Astrocyte (in vitro differentiated cells and primary cell): ENCODE data around the gene C5. TPM values are rescaled to one million over a fixed set of nuclear protein-coding genes. Genes with fewer than 3 reads are reported as not detected.

Experiments
- DNase-seq: peaks from one replicate; pipeline ENCODE4 v3.0.0-alpha.2; 2010; ENCODE audit warnings: low read depth
- FAIRE-seq: peaks from 2 replicates; lab custom pipeline; 2011; peaks lifted over from hg19 to GRCh38; lab: Jason Lieb, UNC
- H2AFZ ChIP-seq: 2 replicates; pipeline ENCODE4 v1.6.0; 2012; ENCODE audit warnings: low read depth, low read length, inconsistent platforms
- H3K27ac ChIP-seq: 2 replicates; pipeline ENCODE4 v1.5.1; 2011; ENCODE audit warnings: low read depth, low read length, inconsistent platforms
- H3K27me3 ChIP-seq: 2 replicates; pipeline ENCODE4 v1.6.0; 2011; ENCODE audit warnings: low read length, inconsistent platforms; ENCODE audit not compliant: insufficient read depth
- H3K36me3 ChIP-seq: 2 replicates; pipeline ENCODE4 v1.5.1; 2011; ENCODE audit warnings: low read length, inconsistent platforms; ENCODE audit not compliant: insufficient read depth
- H3K4me1 ChIP-seq: 2 replicates; pipeline ENCODE4 v1.5.1; 2011; ENCODE audit warnings: low read length, inconsistent platforms; ENCODE audit not compliant: insufficient read depth
- H3K4me2 ChIP-seq: 2 replicates; pipeline ENCODE4 v1.6.0; 2012; ENCODE audit warnings: low read length, inconsistent platforms
- H3K4me3 ChIP-seq: 2 replicates; pipeline ENCODE4 v1.5.1; 2011; ENCODE audit warnings: low read depth, mild to moderate bottlenecking, low read length, inconsistent platforms; ENCODE audit not compliant: insufficient read depth
- H3K79me2 ChIP-seq: 2 replicates; pipeline ENCODE4 v1.6.0; 2012; ENCODE audit warnings: mild to moderate bottlenecking, low read length, inconsistent platforms; ENCODE audit not compliant: insufficient read depth
- H3K9ac ChIP-seq: 2 replicates; pipeline ENCODE4 v1.6.0; 2012; ENCODE audit warnings: mild to moderate bottlenecking, low read length, inconsistent platforms
- H3K9me3 ChIP-seq: 2 replicates; pipeline ENCODE4 v1.5.1; 2012; ENCODE audit warnings: low read depth, mild to moderate bottlenecking, low read length, inconsistent platforms; ENCODE audit not compliant: insufficient read depth
- H4K20me1 ChIP-seq: 2 replicates; pipeline ENCODE4 v1.6.0; 2012; ENCODE audit warnings: low read length, inconsistent platforms; ENCODE audit not compliant: insufficient read depth
- H3K27ac Mint-ChIP-seq: one replicate; pipeline ENCODE4 v1.8.0; 2021; ENCODE audit warnings: mild to moderate bottlenecking, mixed read lengths; ENCODE audit not compliant: unreplicated experiment
- H3K27me3 Mint-ChIP-seq: one replicate; pipeline ENCODE4 v1.8.0; 2021; ENCODE audit warnings: low read depth, mixed read lengths; ENCODE audit not compliant: unreplicated experiment
- H3K36me3 Mint-ChIP-seq: one replicate; pipeline ENCODE4 v1.8.0; 2021; ENCODE audit warnings: low read depth, mixed read lengths; ENCODE audit not compliant: unreplicated experiment
- H3K4me1 Mint-ChIP-seq: one replicate; pipeline ENCODE4 v1.8.0; 2021; ENCODE audit warnings: low read depth, mixed read lengths; ENCODE audit not compliant: unreplicated experiment
- H3K4me3 Mint-ChIP-seq: one replicate; pipeline ENCODE4 v1.8.0; 2021; ENCODE audit warnings: mild to moderate bottlenecking, moderate library complexity, mixed read lengths; ENCODE audit not compliant: unreplicated experiment
- H3K9me3 Mint-ChIP-seq: one replicate; pipeline ENCODE4 v1.8.0; 2021; ENCODE audit warnings: mild to moderate bottlenecking, mixed read lengths; ENCODE audit not compliant: unreplicated experiment
- EZH2 ChIP-seq: IDR thresholded peaks from 2 replicates; pipeline ENCODE4 v1.6.1; 2012; ENCODE audit warnings: mild to moderate bottlenecking, low read length, inconsistent platforms; ENCODE audit not compliant: insufficient read depth
- total RNA-seq: library from RNA; stranded (reverse); gene quantifications from 2 replicates; pipeline ENCODE4 v1.2.1, GENCODE V29; 2021
- TF ChIP-seq, protein P1 (sequence below): IDR thresholded peaks from 2 replicates; pipeline ENCODE4 v1.5.1; 2011; ENCODE audit warnings: low read depth, mild to moderate bottlenecking, inconsistent platforms, low read length, moderate library complexity; ENCODE audit not compliant: insufficient read depth

The C5 gene
- total RNA-seq, 1 donor from 2014 or later, result 1.1 TPM

DNA sequence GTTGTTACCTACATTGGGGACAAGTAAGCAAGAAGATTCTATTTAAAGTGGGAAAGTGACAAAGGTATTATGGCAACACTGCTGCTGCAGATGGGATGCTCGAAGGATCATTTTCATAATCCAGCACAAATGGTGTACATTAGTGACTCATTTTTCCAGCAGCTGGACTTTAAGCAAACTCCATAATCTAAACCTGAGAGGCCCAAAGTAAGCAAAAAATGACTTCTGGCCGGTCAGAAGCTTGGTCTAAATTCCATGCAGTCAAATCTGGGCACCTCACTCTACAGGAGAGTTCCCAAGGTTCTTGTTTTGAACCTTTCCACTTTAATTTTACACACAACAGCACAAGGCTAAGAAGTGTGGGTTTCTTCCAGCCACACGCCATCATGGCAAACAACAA lies 79.8 kb downstream of the C5 start:
- Histone ChIP-seq H3K9ac (no peak overlapping the region), H4K20me1 (no peaks in the 10 kb centered on the region), H3K27me3 (peaks cover 4% of the 10 kb centered on the region), H3K9me3 (no peaks in the 10 kb centered on the region), H3K4me3 (no peak overlapping the region), H3K4me2 (no peak overlapping the region), H2AFZ (no peak overlapping the region), H3K79me2 (no peaks in the 10 kb centered on the region), H3K27ac (no peak overlapping the region), H3K4me1 (no peaks in the 10 kb centered on the region), H3K36me3 (no peaks in the 10 kb centered on the region)
- Mint-ChIP-seq H3K9me3 (peaks cover 2% of the 10 kb centered on the region), H3K27me3 (peaks cover 3% of the 10 kb centered on the region), H3K36me3 (no peaks in the 10 kb centered on the region), H3K27ac (no peak overlapping the region), H3K4me1 (peaks cover 9% of the 10 kb centered on the region), H3K4me3 (no peak overlapping the region)
- DNase-seq (no peak), FAIRE-seq (no peak)
- TF ChIP-seq, protein P1, sequence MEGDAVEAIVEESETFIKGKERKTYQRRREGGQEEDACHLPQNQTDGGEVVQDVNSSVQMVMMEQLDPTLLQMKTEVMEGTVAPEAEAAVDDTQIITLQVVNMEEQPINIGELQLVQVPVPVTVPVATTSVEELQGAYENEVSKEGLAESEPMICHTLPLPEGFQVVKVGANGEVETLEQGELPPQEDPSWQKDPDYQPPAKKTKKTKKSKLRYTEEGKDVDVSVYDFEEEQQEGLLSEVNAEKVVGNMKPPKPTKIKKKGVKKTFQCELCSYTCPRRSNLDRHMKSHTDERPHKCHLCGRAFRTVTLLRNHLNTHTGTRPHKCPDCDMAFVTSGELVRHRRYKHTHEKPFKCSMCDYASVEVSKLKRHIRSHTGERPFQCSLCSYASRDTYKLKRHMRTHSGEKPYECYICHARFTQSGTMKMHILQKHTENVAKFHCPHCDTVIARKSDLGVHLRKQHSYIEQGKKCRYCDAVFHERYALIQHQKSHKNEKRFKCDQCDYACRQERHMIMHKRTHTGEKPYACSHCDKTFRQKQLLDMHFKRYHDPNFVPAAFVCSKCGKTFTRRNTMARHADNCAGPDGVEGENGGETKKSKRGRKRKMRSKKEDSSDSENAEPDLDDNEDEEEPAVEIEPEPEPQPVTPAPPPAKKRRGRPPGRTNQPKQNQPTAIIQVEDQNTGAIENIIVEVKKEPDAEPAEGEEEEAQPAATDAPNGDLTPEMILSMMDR, result no peak

DNA sequence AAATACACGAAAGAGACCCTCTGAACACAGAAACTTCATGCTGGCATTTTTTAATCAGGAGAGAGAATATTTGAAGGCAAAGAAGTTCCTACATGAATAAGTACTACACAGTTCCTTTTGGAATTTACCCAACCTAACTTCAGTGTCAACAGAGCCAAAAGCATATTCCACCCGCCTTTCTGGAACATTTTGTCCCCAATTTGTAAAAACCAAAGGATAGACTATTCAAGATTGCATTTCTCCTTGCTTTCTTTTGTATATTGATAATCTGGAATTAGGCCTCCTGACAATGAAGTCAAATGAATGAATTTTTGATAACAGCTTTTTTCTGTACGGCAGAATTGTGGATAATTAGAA lies 84.1 kb downstream of the C5 start:
- H3K4me2 ChIP-seq, result no peak overlapping the region
- no peak overlapping the region for H3K27ac ChIP-seq
- H3K9ac ChIP-seq, result no peak overlapping the region
- Mint-ChIP-seq H3K4me1 (no peaks in the 10 kb centered on the region), H3K27ac (no peak overlapping the region), H3K9me3 (peaks cover 2% of the 10 kb centered on the region), H3K36me3 (no peaks in the 10 kb centered on the region), H3K27me3 (no peaks in the 10 kb centered on the region), H3K4me3 (no peak overlapping the region)
- H4K20me1 ChIP-seq, result no peaks in the 10 kb centered on the region
- DNase-seq, result no peak
- H3K4me3 ChIP-seq, result no peak overlapping the region
- no peak for FAIRE-seq
- H3K79me2 ChIP-seq, result no peaks in the 10 kb centered on the region
- no peak overlapping the region for H2AFZ ChIP-seq
- H3K36me3 ChIP-seq, result no peaks in the 10 kb centered on the region
- H3K27me3 ChIP-seq, result peaks cover 4% of the 10 kb centered on the region
- TF ChIP-seq, protein P1, result no peak
- TF ChIP-seq EZH2, result no peak
- H3K4me1 ChIP-seq, result no peaks in the 10 kb centered on the region
- no peaks in the 10 kb centered on the region for H3K9me3 ChIP-seq

DNA sequence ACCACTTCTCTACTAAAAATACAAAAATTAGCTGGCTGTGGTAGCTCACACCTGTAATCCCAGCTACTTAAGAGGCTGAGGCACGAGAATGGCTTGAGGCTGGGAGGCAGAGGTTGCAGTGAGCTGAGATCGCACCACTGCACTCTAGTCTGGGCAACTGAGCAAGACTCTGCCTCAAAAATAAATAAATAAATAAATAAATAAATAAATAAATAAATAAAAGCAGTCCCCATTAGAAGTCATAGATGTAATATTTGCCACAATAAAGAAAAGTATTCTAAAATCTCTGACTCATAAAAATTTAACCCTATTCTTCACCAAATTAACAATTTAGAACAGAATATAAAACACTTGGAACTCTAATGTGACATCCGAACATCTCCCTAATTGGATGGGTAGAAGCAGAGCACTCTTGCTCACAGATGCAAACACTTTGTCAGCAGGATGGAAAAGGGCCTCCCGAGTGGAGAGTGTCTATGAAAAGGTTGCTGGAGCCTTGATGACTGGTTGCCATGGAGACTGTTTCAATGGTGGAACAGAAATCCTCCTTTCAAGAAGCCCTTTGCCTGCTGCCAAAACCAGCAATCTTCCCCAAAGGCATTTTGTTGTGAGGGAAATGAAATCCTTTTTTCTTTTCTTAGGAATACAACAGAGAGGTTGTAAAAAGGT lies 84.6 kb downstream of the C5 start:
- Histone ChIP-seq H3K27ac (no peak overlapping the region), H3K4me2 (no peak overlapping the region), H3K4me1 (no peaks in the 10 kb centered on the region), H3K9ac (no peak overlapping the region), H3K27me3 (peaks cover 4% of the 10 kb centered on the region), H3K79me2 (no peaks in the 10 kb centered on the region), H3K4me3 (no peak overlapping the region), H3K36me3 (no peaks in the 10 kb centered on the region), H4K20me1 (no peaks in the 10 kb centered on the region), H2AFZ (no peak overlapping the region), H3K9me3 (no peaks in the 10 kb centered on the region)
- no peak for FAIRE-seq
- Mint-ChIP-seq H3K9me3 (peaks cover 2% of the 10 kb centered on the region), H3K4me3 (no peak overlapping the region), H3K36me3 (no peaks in the 10 kb centered on the region), H3K27me3 (no peaks in the 10 kb centered on the region), H3K4me1 (no peaks in the 10 kb centered on the region), H3K27ac (no peak overlapping the region)
- DNase-seq, result no peak
- TF ChIP-seq EZH2, result no peak
- TF ChIP-seq, protein P1, result no peak
